ENCODE data around the gene HOXA4. TPM values are rescaled to one million over a fixed set of nuclear protein-coding genes. Genes with fewer than 3 reads are reported as not detected.

Gene HOXA4
- total RNA-seq, 1 experiment from 2014 or later, result not detected

DNA sequence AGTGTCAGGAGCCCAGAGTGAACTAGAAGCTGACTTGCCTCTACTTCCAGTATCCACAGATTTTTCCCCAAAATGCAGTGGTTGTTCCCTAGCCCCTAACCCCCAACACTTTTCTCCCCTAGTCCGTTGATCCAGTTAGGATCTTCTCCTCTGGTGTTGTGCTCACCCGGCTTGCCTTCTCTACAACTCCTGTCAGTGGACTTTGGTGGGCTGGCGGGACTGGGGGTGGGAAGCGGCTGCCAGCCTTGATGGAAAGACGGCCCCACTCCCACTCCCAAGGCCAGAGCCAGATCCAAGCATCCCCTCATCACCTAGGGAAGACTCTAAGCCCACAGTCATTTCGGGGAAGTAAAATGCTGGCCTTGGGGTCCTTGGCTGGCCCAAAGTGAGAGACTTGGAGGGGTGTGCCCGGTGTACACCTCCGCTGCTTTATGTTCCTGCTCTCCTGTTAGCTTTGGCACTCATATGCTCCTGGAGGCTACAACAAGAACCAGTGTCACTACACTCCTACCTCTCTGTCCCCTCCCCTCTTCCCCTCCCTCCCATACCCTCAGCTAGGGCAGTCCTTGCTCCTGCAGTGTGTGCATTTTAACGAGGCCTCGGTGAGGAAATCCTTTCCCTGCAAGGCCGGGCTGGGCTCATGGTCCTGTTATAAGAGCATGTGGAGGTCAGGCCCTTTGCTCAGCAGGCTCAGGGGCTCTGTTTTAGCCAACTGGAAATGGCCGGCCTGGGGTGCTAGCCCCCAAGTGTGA, 44.5 kb upstream of the HOXA4 start:
- DNase-seq (ENCODE audit: low spot score) (no peak), ATAC-seq (peak; percentile 10; the same call in 1 of the 2 replicates)
- Mint-ChIP-seq H3K9me3 (no peaks in the 10 kb centered on the region), H3K27ac (no peak overlapping the region), H3K36me3 (0 out of 2 replicates have a peak, but pooled peaks cover 2% of the 10 kb centered on the region), H3K4me1 (peaks cover 27% of the 10 kb centered on the region), H3K4me3 (peak overlapping the region; percentile 50; the same call in 1 of the 2 replicates), H3K27me3 (ENCODE audit: low read depth) (peaks cover 99% of the 10 kb centered on the region)
- POLR2A ChIA-PET, result no interaction called here
- CTCF ChIA-PET, result interaction anchor here (0.9 to 2.3 kb wide), 6 partner anchors 9 to 77 kb away, joined by 3 to 6 read pairs (median 4); partner anchors contain the start of genes HOXA11 and HOXA9
- TF ChIP-seq NR2C2 (CRISPR knock-in tag; IDR thresholded peaks at IDR 0.05) (no peak), ESRRA (CRISPR knock-in tag; IDR thresholded peaks at IDR 0.05; ENCODE audit: borderline replicate concordance) (no peak), ZNF671 (CRISPR knock-in tag; IDR thresholded peaks at IDR 0.05) (no peak), ERG (CRISPR knock-in tag; IDR thresholded peaks at IDR 0.05) (no peak), ZBTB43 (CRISPR knock-in tag; IDR thresholded peaks at IDR 0.05) (no peak), MXD4 (CRISPR knock-in tag; IDR thresholded peaks at IDR 0.05; ENCODE audit: borderline replicate concordance) (no peak), NFE2L1 (CRISPR knock-in tag; IDR thresholded peaks at IDR 0.05) (no peak), JUN (CRISPR knock-in tag; IDR thresholded peaks at IDR 0.05) (no peak), JAZF1 (CRISPR knock-in tag; IDR thresholded peaks at IDR 0.05) (no peak), ZNF138 (CRISPR knock-in tag; conservative IDR thresholded peaks at IDR 0.05) (no peak), GABPB1 (CRISPR knock-in tag; IDR thresholded peaks at IDR 0.05) (no peak), RELA (CRISPR knock-in tag; IDR thresholded peaks at IDR 0.05; ENCODE audit: borderline replicate concordance) (no peak), FOXK1 (CRISPR knock-in tag; IDR thresholded peaks at IDR 0.05) (no peak), ZNF396 (CRISPR knock-in tag; IDR thresholded peaks at IDR 0.05; ENCODE audit: borderline replicate concordance) (no peak), KAT7 (CRISPR knock-in tag; IDR thresholded peaks at IDR 0.05; ENCODE audit: borderline replicate concordance) (no peak)
- TF ChIP-seq, protein P1, sequence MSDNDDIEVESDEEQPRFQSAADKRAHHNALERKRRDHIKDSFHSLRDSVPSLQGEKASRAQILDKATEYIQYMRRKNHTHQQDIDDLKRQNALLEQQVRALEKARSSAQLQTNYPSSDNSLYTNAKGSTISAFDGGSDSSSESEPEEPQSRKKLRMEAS (CRISPR knock-in tag; IDR thresholded peaks at IDR 0.05), result no peak
- TF ChIP-seq, protein P2, sequence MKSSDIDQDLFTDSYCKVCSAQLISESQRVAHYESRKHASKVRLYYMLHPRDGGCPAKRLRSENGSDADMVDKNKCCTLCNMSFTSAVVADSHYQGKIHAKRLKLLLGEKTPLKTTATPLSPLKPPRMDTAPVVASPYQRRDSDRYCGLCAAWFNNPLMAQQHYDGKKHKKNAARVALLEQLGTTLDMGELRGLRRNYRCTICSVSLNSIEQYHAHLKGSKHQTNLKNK (CRISPR knock-in tag; IDR thresholded peaks at IDR 0.05), result no peak
- TF ChIP-seq, protein P3, sequence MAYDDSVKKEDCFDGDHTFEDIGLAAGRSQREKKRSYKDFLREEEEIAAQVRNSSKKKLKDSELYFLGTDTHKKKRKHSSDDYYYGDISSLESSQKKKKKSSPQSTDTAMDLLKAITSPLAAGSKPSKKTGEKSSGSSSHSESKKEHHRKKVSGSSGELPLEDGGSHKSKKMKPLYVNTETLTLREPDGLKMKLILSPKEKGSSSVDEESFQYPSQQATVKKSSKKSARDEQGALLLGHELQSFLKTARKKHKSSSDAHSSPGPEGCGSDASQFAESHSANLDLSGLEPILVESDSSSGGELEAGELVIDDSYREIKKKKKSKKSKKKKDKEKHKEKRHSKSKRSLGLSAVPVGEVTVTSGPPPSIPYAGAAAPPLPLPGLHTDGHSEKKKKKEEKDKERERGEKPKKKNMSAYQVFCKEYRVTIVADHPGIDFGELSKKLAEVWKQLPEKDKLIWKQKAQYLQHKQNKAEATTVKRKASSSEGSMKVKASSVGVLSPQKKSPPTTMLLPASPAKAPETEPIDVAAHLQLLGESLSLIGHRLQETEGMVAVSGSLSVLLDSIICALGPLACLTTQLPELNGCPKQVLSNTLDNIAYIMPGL (CRISPR knock-in tag; IDR thresholded peaks at IDR 0.05), result no peak

DNA sequence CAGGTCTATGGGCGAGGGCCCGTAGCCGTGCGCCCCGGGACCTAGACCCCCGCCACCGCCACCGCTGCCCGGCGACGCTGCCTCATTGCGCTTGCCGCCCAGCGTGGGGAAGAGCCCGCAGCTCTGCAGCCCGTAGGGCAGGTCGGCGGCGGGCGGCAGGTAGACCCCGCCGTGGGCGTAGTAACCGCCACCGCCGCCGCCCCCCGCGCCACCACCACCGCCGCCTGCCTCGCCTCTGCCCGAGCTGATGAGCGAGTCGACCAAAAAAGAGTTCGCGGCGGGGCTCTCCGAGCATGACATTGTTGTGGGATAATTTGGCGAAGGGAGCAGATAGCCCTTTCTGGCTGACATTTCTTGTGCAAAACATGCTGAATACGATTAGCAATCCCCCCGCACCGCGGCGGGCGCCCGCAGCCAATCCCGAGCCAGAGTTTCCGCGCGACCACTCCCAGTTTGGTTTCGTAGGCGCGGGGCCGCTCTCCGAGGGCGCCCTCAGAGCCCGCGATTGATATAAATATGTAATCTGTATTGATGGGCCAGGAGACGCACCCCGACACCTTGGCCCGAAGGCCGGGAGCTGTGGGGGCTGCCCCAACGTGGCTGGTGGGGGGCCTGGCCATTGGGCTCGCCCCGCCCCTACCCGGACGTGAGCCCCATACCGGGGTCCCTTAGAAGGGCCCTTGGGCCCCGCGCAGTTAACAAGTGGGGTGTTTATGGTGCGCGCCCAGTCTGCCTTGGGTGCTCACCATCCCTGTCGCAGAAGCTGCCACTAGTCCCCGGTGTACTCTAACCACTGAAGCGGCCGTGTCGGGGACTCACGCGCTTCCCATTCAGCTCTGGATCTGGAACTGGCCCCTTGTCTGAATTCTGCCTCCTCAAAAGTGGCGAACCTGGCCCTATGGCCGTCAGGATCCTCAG, 43.7 kb upstream of the HOXA4 start, which contains the start of gene HOXA10:
TSS of gene HOXA10 (minus strand) at position 365 of the 918 bp plus-strand sequence. CDS start at position 351, 14 bp downstream.
- TF ChIP-seq JAZF1 (CRISPR knock-in tag; IDR thresholded peaks at IDR 0.05), result no peak
- TF ChIP-seq, protein P4, sequence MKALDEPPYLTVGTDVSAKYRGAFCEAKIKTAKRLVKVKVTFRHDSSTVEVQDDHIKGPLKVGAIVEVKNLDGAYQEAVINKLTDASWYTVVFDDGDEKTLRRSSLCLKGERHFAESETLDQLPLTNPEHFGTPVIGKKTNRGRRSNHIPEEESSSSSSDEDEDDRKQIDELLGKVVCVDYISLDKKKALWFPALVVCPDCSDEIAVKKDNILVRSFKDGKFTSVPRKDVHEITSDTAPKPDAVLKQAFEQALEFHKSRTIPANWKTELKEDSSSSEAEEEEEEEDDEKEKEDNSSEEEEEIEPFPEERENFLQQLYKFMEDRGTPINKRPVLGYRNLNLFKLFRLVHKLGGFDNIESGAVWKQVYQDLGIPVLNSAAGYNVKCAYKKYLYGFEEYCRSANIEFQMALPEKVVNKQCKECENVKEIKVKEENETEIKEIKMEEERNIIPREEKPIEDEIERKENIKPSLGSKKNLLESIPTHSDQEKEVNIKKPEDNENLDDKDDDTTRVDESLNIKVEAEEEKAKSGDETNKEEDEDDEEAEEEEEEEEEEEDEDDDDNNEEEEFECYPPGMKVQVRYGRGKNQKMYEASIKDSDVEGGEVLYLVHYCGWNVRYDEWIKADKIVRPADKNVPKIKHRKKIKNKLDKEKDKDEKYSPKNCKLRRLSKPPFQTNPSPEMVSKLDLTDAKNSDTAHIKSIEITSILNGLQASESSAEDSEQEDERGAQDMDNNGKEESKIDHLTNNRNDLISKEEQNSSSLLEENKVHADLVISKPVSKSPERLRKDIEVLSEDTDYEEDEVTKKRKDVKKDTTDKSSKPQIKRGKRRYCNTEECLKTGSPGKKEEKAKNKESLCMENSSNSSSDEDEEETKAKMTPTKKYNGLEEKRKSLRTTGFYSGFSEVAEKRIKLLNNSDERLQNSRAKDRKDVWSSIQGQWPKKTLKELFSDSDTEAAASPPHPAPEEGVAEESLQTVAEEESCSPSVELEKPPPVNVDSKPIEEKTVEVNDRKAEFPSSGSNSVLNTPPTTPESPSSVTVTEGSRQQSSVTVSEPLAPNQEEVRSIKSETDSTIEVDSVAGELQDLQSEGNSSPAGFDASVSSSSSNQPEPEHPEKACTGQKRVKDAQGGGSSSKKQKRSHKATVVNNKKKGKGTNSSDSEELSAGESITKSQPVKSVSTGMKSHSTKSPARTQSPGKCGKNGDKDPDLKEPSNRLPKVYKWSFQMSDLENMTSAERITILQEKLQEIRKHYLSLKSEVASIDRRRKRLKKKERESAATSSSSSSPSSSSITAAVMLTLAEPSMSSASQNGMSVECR (CRISPR knock-in tag; IDR thresholded peaks at IDR 0.05; ENCODE audit: borderline replicate concordance), result no peak
- TF ChIP-seq, protein P2 (CRISPR knock-in tag; IDR thresholded peaks at IDR 0.05), result no peak
- H3K27ac Mint-ChIP-seq, result no peak within 1 kb of the TSS
- peak within 1 kb of the TSS; percentile 50; the same call in 1 of the 2 replicates for H3K4me3 Mint-ChIP-seq
- CTCF ChIA-PET, result interaction anchor here (1.0 to 1.6 kb wide), 4 partner anchors 13 to 76 kb away, joined by 3 to 5 read pairs (median 4); no protein-coding TSS in a partner anchor
- H3K9me3 Mint-ChIP-seq, result no peaks in the 10 kb centered on the region
- H3K27me3 Mint-ChIP-seq (ENCODE audit: low read depth), result peaks cover 99% of the 10 kb centered on the region
- no peak for DNase-seq (ENCODE audit: low spot score)
- POLR2A ChIA-PET, result no interaction called here
- H3K36me3 Mint-ChIP-seq, result 0 out of 2 replicates have a peak, but pooled peaks cover 2% of the 10 kb centered on the region
- no peak for ATAC-seq
- H3K4me1 Mint-ChIP-seq, result peaks cover 20% of the 10 kb centered on the region

All from WTC11 (cell line).